Measurements from ENCODE around the gene ABTB2.
A peak's percentile ranks its signal among the peaks of the same experiment; 100 is the strongest.

- TF ChIP-seq, protein P1, sequence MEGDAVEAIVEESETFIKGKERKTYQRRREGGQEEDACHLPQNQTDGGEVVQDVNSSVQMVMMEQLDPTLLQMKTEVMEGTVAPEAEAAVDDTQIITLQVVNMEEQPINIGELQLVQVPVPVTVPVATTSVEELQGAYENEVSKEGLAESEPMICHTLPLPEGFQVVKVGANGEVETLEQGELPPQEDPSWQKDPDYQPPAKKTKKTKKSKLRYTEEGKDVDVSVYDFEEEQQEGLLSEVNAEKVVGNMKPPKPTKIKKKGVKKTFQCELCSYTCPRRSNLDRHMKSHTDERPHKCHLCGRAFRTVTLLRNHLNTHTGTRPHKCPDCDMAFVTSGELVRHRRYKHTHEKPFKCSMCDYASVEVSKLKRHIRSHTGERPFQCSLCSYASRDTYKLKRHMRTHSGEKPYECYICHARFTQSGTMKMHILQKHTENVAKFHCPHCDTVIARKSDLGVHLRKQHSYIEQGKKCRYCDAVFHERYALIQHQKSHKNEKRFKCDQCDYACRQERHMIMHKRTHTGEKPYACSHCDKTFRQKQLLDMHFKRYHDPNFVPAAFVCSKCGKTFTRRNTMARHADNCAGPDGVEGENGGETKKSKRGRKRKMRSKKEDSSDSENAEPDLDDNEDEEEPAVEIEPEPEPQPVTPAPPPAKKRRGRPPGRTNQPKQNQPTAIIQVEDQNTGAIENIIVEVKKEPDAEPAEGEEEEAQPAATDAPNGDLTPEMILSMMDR (IDR thresholded peaks at IDR 0.05; ENCODE audit: insufficient read depth, low read length): no peak
- TF ChIP-seq GABPA (IDR thresholded peaks at IDR 0.05; ENCODE audit: low read depth): no peak
- peak; percentile 54; the same call in 1 of the 2 replicates for TF ChIP-seq SPI1 (IDR thresholded peaks at IDR 0.05; ENCODE audit: borderline replicate concordance, low read depth)
These were observed 21.3 kb upstream of the ABTB2 start for GRCh38 chr11:34379079-34379478.
